Hematopoietic multipotent progenitor cell treated with erythropoietin and hydrocortisone succinate and interleukin-3 and kit ligand, for 8 days (in vitro differentiated cells): ENCODE data around the gene MYO1G.

Experiments
- DNase-seq: peaks from one replicate; pipeline ENCODE4 v3.0.0-alpha.2; 2015

MYO1G gene

DNA sequence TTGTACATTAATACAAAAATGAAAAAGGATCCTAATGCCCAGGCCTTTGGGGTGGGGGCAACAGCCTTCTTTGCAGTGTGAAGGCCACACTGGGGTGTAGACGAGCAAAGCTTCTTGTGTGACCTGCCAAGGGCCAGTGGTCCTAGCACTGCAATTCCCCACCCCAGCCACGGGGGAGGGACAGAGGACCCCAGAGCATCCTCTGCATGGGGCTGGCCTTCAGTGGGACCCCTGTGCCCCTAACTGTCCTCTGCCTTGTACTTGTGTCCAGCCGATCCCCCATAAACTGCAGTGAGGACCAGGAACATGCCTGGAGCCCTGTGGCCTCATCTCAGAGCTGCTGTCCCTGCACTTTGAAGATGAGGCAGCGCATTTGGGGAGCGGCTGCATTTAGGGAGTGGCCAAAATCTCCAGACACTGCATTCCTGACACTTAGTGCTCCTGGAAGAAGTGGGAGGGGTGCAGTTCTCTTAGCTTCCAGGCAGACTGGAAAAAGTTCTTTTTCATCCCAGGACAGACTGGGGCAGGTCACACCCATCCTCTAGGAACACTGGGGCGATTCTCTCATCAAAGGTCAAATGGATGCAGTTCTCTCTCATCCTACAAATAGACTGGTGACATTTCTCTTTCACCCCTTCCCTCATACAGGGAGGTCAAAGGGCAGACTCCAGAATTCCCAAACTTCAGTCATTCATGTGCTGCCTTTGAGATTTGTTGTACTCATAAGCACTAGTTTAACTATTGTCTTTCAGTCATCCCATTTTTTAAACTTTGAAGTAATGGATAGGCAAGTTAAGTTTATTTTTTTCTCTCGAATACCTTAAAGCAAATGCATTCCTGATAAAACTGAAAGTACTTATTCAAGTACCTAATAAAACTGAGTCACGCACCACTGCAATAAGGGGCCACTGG lies 922 bp upstream of the MYO1G start:
- DNase-seq: no peak

DNA sequence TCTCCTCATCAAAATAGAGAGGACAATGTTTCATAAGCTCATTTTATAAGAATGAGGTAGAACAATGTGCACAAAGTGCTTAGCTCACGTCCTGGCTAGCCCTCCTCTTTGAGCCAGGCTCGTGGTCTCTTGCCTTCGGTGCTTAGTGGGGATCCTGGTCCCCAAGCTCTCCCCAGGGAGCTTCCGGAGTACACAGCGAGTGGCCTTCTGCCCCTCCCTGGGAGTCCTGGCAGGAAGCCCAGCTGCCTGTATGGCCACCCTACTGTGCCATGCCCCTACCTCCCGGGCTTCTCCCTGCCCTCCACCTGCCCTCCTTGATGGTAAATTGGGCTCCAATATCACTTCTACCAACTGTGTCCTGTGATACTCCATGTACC lies 868 bp downstream of the MYO1G start:
- peak; percentile 63 for DNase-seq

DNA sequence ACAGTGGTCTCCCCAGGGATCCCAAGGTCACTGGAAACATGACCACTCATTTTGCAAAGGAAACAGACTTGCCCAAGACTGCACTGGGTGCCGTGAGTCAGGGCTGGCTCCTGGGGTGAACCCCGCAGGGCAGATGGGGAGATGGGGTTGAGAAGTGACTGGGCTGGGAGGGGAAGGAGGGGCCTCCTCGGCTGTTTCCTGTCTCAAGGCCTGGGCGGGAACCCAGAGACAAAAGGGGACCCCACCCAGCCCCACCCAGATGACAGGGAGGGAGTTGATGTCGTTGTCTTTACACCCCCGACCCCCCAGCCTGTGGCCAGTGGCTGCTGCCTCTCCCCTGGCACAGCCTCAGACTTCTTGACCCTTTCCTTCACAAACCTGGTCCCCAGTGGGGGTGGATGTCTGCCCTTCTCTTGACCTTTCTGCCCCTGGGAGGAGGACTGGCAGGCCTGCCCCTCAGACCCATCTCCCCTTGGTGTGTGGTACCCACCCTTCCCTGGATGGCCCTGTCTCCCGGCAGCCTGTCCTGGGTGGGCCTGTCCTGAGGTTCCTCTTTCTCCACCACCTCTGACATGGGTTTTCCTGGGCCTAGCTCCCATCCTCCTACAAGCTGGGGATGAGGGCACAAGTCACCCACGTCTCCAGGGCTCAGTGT lies 1.4 kb downstream of the MYO1G start:
- peak; percentile 79 for DNase-seq

DNA sequence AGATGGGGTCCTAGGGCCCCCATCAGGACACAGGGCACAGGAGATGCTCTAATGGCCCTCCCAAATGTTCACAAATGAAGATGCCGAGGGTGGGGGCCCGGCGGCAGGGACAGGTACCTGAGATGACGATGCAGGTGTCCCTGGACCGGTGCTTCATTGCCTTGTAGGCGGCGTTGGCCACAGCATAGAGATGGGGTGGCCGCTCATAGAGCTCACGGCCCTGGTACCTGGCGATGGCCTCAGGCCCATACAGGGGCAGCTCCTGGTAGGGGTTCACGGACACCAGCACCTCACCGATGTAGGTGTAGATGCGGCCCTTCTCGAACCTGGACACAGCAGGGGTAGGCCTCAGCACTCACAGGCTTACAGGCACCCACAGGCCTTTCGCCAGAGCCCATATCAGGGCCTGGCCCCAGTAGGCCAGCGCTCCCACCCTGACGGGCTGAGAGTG lies 2.0 kb downstream of the MYO1G start:
- DNase-seq: no peak

DNA sequence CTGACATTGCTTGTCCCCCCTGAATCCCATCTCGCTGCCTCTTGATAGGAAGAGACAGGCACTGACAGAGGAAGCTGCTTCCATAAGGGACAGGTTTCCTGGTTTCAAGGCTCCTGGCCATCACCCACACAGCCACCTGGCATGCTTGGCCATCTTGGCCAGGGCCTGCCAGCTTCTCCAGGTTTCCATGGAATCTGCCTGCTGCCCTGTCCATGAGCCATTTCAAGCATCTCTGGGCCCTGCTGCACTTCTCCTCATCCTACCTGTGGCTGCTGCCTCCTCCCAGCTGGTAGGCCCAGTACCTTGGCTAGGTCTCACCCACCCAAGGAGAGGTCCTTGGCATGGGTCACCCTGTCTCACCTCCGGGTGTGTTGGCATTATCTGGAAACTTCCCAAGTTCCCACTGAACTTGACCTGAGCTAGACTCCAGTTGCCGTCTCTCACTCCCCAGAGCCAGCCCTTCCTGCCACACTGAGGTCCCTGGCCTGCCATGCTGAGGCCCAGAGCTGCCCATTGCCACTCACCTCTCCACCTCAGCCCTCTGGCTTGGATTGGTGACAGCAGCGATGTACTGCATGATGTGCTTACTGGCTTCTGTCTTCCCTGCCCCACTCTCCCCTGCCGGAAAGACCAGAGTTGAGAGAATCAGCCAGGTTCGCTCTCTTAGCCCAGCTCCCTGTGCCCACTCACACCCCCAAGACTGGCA lies 2.6 kb downstream of the MYO1G start:
- DNase-seq: no peak

DNA sequence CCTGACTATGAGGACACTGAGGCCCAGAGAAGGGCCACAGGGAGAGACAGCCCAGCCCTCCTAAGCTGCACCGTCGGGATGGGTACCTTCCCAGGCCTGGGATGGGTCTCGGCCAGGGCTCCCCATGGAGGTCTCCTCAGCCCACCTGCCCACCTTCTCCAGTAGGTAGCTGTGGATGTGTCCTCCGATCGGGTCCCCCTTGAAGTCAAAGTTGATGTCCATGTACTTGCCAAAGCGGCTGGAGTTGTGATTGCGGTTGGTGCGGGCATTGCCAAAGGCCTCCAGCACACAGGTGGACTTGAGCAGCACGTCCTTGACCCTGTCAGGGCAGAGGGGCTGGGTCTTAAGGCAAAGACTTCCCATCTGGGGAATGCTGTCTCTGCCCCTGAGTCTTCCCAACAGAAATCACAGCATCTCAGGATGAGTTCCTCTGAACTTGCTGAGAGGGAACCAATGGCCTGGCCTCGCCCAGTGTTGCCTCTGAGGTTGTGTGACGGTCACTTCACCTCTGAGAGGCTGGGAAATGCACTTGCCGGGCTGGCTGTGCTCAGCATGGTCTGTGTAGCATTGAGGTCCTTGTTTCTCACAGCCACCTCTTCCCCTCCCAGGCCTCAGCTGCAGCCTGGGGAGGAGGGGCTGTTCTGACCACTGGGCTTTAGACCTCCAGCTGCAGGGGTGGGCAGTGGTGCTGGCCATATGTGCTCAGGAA lies 3.3 kb downstream of the MYO1G start:
- DNase-seq: no peak

DNA sequence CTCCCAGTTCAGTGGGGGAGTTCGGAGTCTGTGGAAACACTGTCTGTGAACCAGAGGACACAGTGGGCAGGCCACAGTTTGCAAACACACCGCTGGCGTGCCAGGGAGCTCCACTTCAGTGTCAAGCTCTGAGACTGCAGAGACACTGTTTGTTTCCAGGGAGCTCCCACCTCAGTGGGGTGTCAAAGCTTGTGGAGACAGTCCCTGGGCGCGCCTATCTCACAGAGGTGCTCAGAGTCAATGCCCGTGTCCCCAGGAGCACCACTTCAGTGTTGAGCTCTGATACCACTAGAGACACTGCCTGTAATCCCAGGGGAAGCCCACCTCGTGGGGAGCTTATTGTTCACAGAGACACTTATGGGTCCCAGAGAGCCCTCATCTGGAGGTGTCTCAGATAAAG lies 4.3 kb downstream of the MYO1G start:
- DNase-seq: no peak

DNA sequence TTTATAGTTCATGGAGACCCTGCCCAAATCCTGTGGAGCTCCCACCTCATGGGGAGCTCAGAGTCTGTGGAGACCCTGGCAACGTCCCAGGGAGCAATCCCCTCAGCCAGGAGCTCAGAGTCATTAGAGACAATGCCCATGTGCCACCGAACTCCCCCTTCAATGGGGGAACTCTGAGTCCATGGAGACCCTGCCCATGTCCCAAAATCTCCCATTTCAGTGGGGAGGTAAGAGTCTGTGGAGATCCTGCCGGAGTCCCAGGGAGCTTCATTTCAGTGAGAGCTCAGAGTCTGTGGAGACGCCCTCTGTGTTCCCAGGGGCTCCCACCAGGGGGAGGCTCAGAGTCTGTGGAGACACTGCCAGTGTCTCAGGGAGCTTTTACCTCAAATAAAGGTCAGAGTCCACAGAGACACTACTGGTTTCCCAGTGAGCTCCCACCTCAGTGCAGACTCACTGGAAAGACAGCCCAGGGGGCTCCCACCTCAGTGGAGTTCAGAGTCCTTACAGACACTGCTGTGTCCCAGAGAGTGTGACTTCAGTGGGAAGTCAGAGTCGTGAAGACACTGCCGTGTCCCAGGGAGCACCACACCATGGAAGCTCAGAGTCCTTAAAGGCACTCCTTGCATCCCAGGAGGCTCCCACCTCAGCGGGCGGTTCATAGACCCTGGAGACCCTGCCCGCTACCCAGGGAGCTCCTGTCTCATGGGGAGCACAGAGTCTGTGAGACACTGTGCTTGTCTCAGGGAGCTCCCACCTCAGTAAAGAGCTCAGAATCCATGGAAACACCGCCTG lies 5.0 kb downstream of the MYO1G start:
- peak; percentile 72 for DNase-seq

DNA sequence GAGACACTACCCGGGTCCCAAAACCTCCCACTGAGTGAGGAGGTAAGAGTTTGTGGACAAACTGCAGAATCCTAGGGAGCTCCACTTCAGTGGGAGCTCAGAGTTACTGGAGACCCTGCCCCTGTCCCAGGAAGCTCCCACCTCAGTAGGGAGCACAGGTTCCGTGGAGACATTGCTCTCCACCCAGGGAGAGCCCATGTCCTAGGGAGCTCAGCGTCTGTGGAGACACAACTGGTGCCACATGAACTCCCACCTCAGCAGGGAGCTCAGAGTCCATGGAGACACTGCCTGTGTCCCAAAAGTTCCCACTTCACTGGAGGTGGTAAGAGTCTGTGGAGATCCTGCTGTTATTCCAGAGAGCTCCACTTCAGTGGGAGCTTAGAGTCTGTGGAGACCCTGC lies 6.3 kb downstream of the MYO1G start:
- DNase-seq: no peak

DNA sequence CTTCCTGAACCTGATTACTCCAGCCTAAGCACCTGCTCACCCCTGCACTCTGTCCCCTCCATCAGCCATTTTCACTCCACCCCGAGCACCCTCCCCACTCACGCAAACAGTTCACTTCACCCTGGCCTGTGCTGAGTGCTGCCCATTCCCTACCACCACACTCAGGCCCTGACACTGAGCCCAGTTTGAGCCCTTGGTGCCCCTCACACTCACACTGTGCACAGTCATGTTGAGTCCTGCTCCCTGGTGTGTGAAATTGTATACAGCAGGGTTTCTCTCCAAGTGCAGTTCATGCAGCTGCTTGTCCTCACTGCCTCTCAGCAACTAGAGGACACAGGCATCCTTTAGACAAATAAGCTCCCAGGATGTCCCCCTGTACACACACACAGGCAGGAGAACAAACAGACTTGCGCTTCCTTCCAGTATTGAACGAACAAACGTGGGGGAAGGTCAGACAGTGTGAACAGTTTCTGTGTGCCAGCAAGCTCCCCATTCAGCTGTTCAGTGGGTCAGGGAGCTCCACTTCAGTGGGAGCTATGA lies 6.8 kb downstream of the MYO1G start:
- DNase-seq: no peak

DNA sequence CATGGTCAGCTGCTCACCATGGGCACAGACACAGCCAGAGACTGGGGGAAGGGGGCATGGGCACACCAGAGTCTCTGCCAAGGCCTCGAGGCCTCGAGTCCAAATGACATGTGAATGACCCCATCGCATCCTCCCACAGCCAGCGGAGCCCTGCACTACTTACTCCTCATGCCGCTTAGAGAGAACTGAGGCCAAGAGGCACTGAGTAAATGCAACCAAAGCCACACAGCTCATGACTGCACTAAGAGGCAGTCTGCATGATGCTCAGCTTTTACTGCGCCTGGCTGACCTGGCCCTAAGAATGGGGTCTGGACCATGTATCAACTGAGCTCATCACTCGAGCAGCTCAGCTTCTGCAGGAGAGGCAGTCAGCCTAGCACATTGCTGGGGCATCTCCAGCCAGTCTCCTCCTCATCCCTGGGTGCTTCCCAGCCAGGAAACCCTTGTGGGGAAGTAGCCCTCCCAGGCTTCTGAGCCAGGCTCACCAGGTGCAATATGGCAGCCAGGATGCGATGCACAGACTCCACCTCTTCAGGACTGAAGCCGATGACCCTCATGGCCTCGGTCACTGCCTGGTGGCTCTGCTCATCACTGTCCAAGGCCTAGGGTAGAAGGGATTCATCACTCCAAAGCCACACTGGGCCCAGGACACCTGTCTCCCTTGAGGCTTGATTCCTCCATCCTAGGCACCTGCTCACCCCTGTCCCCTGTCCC lies 7.5 kb downstream of the MYO1G start:
- DNase-seq: no peak

DNA sequence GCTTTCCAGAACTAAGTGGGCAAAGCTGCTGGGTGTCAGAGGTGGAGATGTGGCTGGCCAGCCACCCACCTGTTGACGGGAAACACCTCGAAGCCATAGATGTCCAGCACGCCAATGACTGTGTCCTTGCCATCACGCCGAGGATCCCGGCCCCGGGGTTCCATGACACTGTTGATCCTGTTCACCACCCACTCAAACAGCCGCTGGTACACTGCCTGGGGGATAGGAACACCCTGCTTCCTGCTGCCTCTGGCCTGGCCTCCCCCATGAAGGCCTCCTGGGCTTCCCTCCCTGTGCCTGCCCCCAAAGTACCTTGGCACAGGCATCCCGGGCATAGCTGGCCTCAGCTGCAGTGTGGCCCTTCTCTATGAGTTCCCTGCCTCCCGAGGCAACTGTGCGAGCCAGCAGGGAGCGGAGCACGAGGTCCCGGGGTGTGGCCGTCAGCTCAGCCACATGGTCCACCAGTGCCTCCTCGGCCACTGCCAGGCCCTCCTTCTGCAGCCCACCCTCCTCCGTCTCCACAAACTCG lies 8.2 kb downstream of the MYO1G start:
- DNase-seq: no peak

DNA sequence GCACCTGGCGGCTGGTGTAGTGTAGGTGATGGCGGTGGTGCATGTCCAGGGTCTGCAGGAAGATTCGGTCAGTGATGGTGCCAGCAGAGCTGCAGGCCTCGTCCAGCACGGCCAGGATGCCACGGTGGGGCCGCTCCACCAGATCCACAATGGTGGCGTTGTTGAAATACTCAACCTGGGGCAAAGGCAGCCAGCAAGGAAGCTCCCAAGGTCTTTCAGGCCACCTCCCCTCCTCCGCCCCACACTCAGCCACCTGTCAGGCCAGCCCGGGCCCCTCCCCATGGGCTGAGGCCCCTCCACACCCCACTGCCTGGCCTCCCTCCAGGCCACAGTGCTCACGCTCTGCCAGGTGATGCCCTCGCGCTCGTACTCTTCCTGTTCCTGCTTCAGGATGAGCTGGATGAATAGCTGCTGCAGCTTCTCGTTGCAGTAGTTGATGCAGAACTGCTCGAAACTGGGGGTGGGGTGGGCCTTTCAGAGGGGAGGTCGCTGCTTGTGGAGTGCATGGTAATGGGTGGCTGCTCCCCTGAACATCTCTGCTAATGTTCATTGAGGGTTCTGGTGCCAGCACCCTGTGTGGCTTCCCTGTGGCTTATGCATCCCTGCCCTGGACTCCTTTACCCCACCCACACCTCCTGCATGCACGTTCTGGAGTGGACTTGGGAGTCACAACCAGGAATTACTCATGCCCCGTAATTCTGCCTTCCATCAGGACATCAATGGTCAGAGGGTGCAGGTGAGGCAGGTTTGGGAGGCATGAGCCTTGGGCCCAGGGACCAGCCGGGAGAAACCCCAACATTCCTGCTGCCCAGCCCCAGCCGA lies 8.9 kb downstream of the MYO1G start:
- no peak for DNase-seq

DNA sequence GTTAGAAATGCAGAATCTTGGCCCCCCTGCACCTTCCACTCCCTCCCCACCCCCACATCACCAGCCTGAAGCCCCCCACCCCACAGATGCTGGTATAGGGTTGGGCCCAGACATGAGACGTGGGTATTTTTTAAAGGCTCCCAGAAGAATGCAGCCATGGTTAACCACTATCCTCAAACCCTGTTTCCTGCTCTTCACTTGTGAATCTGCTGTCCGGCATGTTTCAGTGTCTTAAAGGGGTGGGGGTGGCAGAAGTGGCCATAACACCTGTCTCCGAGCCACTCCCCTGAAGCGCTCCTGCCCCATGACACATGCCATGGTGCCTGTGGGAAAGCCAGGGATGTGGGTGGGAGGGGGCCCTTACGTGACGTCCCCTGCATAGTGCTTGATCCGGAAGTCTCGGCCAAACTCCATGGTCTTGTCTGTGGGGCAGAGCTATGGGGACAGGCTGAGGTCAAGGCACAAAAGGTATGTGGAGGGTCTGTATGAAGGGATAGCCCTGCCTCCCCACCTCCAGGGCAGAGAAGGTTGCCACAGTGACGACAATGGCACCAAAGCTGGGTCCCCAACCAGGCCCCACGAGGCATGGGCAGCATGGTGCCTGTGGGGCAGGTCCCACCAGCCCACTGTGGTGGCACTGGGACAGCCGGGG lies 9.6 kb downstream of the MYO1G start:
- no peak for DNase-seq

DNA sequence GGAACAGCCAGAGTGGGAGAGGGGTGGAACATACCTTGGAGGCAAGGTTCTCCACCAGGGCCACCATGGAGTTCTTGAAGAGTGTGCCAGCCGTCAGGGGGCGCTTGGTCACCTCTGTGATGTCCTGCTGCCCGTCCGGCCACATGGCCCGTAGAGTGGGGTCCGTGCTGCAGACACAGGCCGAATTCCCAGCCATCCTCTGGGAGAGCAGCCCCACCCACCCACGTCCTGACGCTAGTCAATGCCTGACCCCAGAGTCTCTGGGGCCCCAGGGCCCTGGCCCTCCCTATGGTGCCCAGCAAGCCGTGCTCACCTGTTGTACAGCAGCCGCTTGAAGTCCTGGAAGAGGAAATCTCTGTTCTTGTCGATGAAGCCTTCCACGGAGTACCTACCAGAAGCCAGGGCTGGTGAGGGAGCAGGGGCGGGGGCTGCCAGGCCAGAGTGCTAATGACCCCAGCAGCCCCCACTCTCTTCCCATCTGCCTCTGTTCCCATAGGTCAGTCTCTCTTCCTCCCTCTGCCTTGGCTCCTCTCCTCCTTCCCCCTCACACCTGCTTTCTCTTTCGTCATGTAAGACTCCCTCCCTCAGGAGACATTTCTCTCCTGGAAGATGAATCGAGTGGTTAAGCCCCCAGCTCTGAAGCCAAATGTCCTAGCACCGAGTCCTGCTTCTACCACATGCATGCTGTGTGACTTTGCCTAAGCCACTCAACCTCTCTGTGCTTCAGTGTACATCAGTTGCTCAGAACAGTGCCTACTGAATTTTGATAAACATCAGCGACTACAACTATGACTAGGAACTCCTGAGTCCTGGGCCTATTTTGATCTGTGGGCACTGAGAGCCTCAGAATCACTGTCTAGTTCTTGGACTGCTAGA lies 11.0 kb downstream of the MYO1G start:
- DNase-seq: no peak

DNA sequence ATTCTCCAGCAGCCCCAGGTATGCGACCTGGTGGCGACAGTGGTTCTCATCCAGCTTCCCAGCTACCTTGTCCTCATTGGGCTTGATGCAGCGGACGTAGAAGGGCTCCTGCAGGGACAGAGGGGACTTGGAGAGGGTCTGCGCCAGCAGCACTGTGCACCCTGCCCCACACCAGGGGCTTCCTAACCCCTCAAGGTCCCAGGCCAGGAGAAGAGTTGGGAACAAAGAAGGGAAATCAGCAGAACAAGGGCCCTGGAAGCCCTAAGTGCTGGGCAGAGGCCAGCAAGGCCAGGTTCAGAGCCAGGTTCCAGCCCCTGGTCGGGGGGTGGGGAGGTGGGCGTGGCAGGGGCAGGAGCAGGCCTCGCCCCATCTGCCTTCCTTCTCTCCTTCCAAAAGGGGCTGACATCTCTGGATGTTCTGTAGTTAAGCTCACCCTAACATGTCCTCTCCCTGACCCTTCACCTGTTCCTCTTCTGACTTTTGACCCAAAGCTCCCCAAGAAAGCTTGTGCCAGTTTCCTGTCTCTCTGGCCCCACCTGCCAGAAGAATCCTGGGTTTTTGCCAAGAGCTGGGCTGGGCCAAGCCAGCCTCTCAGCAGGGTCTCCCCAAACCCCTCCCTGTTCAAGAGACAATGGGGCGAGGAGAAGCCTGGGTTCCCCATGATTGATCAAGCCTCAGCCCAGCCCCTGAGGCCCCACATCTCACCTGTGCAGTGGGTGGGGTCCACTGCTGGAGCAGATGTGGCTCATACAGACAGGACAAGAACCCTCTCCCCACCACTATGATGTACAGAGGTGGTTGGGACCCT lies 11.9 kb downstream of the MYO1G start:
- no peak for DNase-seq

DNA sequence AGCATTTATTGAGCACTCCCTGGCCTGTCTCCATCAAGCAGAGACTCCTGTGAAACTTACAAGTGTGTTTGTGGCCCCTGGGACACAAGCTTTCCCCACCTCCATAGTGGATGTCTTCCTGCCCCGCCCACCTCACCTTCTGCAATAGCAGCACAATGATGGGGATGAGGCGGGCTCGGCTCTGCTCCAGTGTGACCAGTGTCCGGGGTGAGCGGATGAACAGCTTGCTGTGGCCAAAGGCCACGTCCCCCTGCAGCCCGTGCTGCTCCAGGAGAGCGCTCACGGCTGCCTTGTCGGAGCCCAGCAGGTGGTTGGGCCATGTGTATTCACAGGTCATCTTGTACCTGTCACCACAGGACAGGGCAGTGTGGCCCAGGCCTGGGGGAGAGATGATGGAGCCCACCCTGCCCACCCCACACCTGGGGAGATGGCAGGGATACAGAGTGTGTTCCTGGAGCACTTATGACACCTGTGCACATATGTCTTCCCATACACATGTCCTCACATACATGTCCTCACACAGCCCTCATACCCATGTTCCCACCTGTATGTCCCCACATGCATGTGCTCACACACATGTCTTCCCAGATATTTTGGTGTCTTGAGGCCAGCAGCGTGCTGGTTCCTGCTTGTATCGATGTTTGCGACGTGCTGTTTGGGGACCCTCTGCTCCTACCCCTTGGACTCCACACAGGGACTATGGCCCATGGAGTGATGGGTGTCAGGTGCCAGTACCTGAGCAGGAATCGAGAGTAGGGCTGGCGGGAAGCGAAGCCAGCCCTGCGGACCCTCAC lies 12.7 kb downstream of the MYO1G start:
- DNase-seq: no peak
